NCI-H446 treated with DMSO at 0.1 percent for 48 hours (cell line): Measurements from ENCODE around the gene CCDC107.
A peak's percentile ranks its signal among the peaks of the same experiment; 100 is the strongest.
"Not testable (repeated sequence)": the region's sequence is repeated elsewhere in the genome, so short reads cannot be mapped to it uniquely, and the experiment has no call there.

ENCODE experiments used
- DNase-seq: peaks from one replicate; lab custom pipeline; 2025; lab: John Stamatoyannopoulos, UW

CCDC107 gene, protein sequence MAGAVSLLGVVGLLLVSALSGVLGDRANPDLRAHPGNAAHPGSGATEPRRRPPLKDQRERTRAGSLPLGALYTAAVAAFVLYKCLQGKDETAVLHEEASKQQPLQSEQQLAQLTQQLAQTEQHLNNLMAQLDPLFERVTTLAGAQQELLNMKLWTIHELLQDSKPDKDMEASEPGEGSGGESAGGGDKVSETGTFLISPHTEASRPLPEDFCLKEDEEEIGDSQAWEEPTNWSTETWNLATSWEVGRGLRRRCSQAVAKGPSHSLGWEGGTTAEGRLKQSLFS

DNA sequence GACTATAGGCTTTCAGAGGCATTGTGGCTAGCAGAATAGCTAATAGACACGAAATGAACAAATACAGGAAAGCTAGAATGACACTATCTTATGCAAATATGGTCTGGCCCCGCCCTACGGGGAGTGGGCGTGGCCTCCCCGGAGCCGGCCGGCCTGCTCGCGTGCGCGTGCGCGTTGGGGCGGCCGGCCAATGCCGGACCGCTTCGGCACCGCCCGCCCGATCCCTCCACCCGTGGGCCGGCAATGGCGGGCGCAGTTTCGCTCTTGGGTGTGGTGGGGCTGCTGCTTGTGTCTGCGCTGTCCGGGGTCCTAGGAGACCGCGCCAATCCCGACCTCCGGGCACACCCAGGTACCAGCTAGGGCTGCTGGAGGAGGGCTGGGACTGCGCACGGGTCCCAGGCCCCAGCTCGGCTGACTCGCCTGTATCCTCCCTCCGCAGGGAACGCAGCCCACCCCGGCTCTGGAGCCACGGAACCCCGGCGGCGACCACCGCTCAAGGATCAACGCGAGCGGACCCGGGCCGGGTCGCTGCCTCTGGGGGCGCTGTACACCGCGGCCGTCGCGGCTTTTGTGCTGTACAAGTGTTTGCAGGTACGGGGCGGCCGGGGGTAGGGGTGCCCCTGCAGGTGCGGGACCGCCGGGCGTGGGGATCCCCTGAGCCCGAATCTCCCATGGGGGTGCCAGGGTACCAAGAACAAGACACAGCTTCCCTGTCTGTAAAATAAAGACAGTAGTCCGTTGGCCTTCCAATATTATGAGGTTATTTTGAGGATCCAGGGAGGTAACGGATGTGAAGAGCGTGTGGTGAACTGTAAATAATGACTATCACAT lies at the start of gene CCDC107:
CCDC107 (plus strand) TSS at position 156 of the 831 bp plus-strand sequence; CDS start at position 244, 88 bp downstream.
- peak; percentile 89 for DNase-seq

GRCh38 chr9:35609001-35609819 lies 48.9 kb upstream of the CCDC107 start:
- no peak for DNase-seq

- no peak for DNase-seq
Observed at GRCh38 chr9:35609820-35610163, 48.3 kb upstream of the CCDC107 start.

DNA sequence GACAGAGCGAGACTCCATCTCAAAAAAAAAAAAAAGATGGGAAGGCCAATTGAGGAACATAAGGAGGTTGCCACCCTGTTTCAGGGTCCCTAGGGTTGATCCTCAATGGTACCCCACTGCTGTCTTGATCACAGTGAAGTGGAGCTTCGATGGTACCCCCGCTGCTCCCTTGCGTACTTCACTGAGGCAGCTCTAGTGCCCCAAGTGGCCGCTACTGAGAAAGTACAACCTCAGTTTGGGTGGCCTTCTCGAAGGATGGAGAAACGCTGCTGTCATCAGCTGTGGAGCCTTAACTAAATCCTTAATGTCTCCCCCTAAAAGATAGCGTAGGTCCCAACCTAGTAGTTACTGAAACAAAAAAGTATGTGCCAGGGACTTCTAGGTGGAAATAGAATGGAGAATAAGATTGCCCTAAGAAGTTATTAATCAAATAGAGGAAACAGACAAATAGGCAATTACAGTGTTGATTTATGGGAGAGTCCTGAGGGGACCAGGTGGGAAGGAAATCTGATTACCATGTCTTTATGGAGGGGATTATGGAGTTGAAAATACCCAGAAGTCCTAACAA lies 46.8 kb upstream of the CCDC107 start:
- DNase-seq = no peak

DNA sequence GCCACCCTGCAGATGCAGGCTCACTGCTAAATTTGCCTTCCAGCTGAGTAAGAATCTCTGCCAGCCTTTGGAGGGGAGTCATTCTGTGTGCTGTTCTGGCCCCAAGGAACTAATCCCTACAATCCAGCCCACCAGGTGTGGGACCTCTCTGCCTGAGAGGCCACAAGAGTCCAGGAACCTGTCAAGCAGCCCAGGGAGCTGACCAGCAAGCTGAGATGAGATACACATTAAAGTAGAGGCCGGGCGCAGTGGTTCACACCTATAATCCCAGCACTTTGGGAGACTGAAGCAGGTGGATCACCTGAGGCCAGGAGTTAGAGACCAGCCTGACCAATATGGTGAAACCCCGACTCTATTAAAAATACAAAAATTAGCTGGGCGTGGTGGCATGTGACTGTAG lies 46.0 kb upstream of the CCDC107 start:
- DNase-seq = not testable (repeated sequence)

- no peak for DNase-seq
Observed at GRCh38 chr9:35612843-35613242, 45.2 kb upstream of the CCDC107 start.

DNA sequence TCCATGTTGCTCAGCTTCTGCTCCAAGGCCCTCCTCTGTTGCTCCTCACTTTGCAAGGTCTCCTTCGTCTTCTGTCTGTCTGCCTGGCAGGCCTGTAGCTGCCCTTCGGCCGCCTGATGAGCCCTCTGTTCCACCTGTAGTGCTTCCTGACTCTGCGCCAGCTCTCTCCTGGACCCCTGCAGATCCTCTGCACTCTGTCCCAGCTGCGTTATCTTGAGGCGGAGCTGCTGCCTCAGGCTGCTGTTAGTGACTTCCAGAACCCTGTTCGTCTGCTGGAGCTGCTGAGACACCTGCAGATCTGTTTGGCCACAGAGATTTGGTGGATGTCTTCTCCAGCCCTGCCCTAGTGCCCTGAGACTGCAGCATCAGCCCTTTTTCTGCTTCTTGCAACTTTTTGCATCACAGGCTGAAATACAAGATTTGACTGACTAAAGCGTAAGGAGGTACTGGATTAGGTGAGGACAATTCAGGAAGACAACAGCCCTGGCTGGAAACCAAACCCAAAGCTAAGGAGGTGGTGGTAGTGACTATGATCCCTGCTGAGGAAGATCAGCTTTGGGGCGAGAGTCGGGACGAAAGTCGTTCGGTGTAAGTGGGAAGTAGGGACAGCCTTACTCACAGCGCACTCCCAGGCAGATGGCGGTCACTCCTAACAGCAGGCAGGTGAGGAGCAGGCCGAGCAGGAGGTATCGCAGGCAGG lies 42.0 kb upstream of the CCDC107 start:
- DNase-seq = no peak

DNA sequence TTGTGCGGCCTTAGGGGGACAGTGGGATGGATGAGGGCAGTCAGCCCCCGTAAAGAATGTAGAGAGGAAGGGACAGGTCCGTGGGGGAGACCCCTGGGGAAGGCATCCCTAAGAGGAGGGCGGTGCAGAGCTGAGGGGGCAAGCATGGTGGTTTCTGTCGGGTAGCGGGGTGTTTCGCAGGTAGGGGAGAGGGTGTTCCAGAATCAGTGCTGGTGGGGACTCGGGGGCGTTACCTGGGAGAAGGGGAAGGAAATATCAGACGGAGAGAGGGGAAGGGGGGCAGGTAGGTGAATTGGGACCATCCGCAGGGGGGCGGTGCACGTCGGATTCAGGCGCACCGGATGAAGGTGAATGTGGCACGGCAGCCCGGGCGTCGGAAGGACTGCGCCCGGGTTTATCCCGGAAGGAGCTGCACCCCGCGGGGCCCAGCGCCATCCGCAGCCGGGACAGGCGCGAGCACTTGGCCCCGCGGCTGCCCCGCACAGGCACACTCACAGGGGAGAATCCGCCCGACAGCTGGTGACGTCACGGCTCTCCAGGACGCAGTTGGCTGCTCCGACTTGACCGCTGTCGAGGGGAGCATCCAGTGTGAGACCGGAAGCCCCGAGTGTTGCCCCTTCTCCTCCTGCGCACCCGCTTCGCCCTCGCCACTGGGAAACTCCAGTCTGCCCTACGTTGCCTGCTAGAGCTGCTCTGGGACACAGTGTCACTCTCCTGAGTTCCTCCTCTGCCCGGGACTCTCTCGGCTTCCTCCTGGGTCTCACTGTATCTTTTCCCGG lies 41.2 kb upstream of the CCDC107 start:
- DNase-seq = no peak

GRCh38 chr9:35617548-35617947 lies 40.5 kb upstream of the CCDC107 start:
- DNase-seq = no peak

- DNase-seq = no peak
Observed at GRCh38 chr9:35618325-35618727, 39.8 kb upstream of the CCDC107 start, which contains the start of gene CD72. Gene CD72 (minus strand): TSS chr9:35618413. CDS start chr9:35618303, 110 bp downstream.

GRCh38 chr9:35618854-35619799 lies 39.0 kb upstream of the CCDC107 start:
- no peak for DNase-seq

GRCh38 chr9:35619800-35620158 lies 38.3 kb upstream of the CCDC107 start:
- no peak for DNase-seq

- no peak for DNase-seq
Observed at GRCh38 chr9:35627575-35627974, 30.5 kb upstream of the CCDC107 start.

DNA sequence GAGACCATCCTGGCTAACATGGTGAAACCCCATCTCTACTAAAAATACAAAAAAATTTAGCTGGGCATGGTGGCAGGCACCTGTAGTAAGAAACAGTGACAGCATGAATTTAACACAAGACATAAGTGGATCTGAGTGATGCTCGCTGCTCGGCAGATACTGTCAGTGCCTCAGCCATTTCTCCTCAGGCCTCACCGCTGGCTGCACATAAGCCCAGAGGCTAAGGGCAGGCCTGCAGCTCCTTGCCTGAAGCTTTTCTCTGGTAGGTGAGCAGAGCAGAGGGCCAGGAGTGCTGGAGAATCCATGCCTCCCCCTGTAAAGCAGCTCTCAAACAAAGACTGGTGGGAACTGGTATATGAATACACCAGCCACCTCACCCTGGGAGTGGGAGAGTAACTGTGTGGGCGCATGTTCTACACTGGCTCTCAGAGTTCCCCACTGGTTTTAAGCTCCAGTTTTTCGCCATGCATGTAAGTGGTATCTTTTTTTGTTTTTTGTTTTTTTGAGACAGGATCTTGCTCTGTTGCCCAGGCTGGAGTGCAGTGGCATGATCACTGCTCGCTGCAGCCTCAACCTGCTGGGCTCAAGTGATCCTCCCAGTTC lies 29.6 kb upstream of the CCDC107 start:
- no peak for DNase-seq

DNA sequence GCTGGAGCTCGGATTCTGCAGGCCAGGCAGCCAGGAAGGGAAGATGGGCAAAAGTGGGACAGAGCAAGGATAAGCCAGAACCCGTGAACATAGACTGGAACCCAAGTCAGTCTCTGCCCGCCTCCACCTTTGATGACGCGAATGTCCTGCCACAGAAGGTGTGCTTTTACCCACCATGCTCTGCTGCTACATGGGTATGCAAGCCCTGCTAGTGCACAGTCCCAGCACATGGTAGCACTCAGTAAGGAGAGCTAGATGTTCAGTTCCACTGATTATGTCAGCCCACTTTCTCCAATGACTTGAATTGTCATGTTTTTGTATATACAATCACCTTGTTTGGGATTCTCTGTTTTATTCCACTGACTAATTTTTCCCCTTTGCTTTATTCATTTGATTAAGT lies 28.5 kb upstream of the CCDC107 start:
- no peak for DNase-seq

- no peak for DNase-seq
Observed at GRCh38 chr9:35635730-35636129, 22.4 kb upstream of the CCDC107 start.

DNA sequence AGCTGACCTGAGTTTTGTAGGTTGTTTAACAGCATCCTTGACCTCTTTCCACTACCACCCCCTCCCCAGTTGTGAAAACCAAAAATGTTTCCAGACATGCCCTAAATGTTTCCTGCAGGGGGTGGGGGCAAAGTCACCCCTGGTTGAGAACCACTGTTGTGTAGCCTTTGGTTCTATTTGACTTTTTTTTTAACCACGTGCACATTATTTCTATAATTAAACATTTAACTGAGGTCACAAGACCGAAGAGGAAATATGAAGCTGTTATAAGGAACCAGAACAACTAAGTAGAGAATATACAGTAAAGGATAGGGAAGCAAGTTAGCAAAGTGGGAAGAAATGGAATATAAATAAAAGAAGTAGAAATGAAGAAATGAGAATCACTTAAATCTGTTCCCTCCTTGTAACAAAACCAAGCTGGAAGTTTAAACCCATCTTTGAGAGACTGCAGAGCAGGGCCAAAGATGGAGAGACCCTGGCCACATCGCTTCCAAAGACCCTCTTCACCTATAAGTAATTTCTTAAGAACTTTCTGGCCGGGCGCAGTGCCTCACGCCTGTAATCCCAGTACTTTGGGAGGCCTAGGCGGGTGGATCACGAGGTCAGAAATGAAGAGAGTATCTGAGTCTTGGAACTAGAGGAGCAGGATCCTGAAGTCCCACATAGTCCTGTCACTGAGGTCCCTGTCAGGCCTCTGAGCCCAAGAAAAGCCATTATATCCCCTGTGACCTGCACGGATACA lies 21.8 kb upstream of the CCDC107 start:
- DNase-seq = no peak

DNA sequence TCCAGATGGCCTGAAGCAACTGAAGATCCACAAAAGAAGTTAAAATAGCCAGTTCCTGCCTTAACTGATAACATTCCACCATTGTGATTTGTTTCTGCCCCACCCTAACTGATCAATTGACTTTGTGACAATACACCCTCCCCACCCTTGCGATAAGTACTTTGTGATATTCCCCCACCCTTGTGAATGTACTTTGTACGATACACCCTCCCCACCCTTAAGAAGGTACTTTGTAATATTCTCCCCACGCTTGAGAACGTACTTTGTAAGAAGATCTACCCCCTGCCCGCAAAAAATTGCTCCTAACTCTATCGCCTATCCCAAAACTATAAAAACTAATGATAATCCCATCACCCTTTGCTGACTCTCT lies 21.2 kb upstream of the CCDC107 start:
- not testable (repeated sequence) for DNase-seq
